Adipocyte (in vitro differentiated cells): ENCODE measurements around the gene RGP1.
A peak's percentile ranks its signal among the peaks of the same experiment; 100 is the strongest.

Experiments used
- DNase-seq: peaks from one replicate; pipeline ENCODE4 v3.0.0-alpha.2; 2015; ENCODE audit warnings: low read depth
- H3K27me3 ChIP-seq: replicated peaks from 2 replicates; pipeline ENCODE4 v1.7.0; 2013; ENCODE audit warnings: mild to moderate bottlenecking, low read length, moderate library complexity; ENCODE audit not compliant: control insufficient read depth, insufficient read depth
- H3K36me3 ChIP-seq: 2 replicates; pipeline ENCODE4 v1.7.0; 2013; ENCODE audit warnings: low read length, mild to moderate bottlenecking, moderate library complexity; ENCODE audit not compliant: control insufficient read depth, insufficient read depth, severe bottlenecking
- H3K4me1 ChIP-seq: 2 replicates; pipeline ENCODE4 v1.7.0; 2013; ENCODE audit warnings: mild to moderate bottlenecking, low read length, moderate library complexity; ENCODE audit not compliant: control insufficient read depth, insufficient read depth
- H3K4me3 ChIP-seq: 2 replicates; pipeline ENCODE4 v1.7.0; 2013; ENCODE audit warnings: mild to moderate bottlenecking, low read length, moderate library complexity
- H3K9ac ChIP-seq: 2 replicates; pipeline ENCODE4 v1.7.0; 2013; ENCODE audit warnings: mild to moderate bottlenecking, low read length, moderate library complexity
- H3K9me3 ChIP-seq: 2 replicates; pipeline ENCODE4 v1.7.0; 2013; ENCODE audit warnings: mild to moderate bottlenecking, low read length, moderate library complexity; ENCODE audit not compliant: control insufficient read depth

The RGP1 gene

GRCh38 chr9:35758475-35759050 lies 9.5 kb downstream of the RGP1 start:
- Histone ChIP-seq H3K4me1 (peaks cover 28% of the 10 kb centered on the region), H3K4me3 (peak overlapping the region; percentile 21), H3K9me3 (no peaks in the 10 kb centered on the region), H3K36me3 (peaks cover 17% of the 10 kb centered on the region), H3K9ac (peak overlapping the region; percentile 53), H3K27me3 (no peaks in the 10 kb centered on the region)
- DNase-seq: no peak

- Histone ChIP-seq H3K4me3 (no peak overlapping the region), H3K9ac (no peak overlapping the region), H3K36me3 (peaks cover 7% of the 10 kb centered on the region), H3K4me1 (peaks cover 28% of the 10 kb centered on the region), H3K27me3 (no peaks in the 10 kb centered on the region), H3K9me3 (no peaks in the 10 kb centered on the region)
- DNase-seq: no peak
These were observed 10.7 kb downstream of the RGP1 start for GRCh38 chr9:35759795-35760194.

GRCh38 chr9:35760651-35761050 lies 11.6 kb downstream of the RGP1 start:
- Histone ChIP-seq H3K9ac (no peak overlapping the region), H3K9me3 (no peaks in the 10 kb centered on the region), H3K4me1 (peaks cover 28% of the 10 kb centered on the region), H3K4me3 (no peak overlapping the region), H3K27me3 (no peaks in the 10 kb centered on the region), H3K36me3 (no peaks in the 10 kb centered on the region)
- DNase-seq: peak; percentile 23

GRCh38 chr9:35763181-35763580 lies 14.1 kb downstream of the RGP1 start:
- Histone ChIP-seq H3K4me1 (peaks cover 11% of the 10 kb centered on the region), H3K9ac (no peak overlapping the region), H3K36me3 (no peaks in the 10 kb centered on the region), H3K4me3 (no peak overlapping the region), H3K9me3 (no peaks in the 10 kb centered on the region), H3K27me3 (no peaks in the 10 kb centered on the region)
- no peak for DNase-seq

- Histone ChIP-seq H3K4me1 (peaks cover 5% of the 10 kb centered on the region), H3K4me3 (no peak overlapping the region), H3K27me3 (no peaks in the 10 kb centered on the region), H3K9ac (no peak overlapping the region), H3K36me3 (no peaks in the 10 kb centered on the region), H3K9me3 (no peaks in the 10 kb centered on the region)
- no peak for DNase-seq
These were observed 14.7 kb downstream of the RGP1 start for GRCh38 chr9:35763803-35764202.

- no peak overlapping the region for H3K4me3 ChIP-seq
- DNase-seq: no peak
These were observed 17.9 kb downstream of the RGP1 start for GRCh38 chr9:35766997-35767396.

GRCh38 chr9:35767458-35767857 lies 18.4 kb downstream of the RGP1 start:
- no peaks in the 10 kb centered on the region for H3K9me3 ChIP-seq
- H3K27me3 ChIP-seq: no peaks in the 10 kb centered on the region
- peaks cover 20% of the 10 kb centered on the region for H3K4me1 ChIP-seq
- H3K4me3 ChIP-seq: no peak overlapping the region
- no peak for DNase-seq
- H3K9ac ChIP-seq: no peak overlapping the region
- H3K36me3 ChIP-seq: no peaks in the 10 kb centered on the region

More at GRCh38 chr9:35766997-35767396, 17.9 kb downstream of the RGP1 start:
- H3K9ac ChIP-seq: no peak overlapping the region
- H3K9me3 ChIP-seq: no peaks in the 10 kb centered on the region
- no peaks in the 10 kb centered on the region for H3K36me3 ChIP-seq
- peaks cover 17% of the 10 kb centered on the region for H3K4me1 ChIP-seq
- no peaks in the 10 kb centered on the region for H3K27me3 ChIP-seq

- H3K9me3 ChIP-seq: no peaks in the 10 kb centered on the region
- H3K4me1 ChIP-seq: peaks cover 20% of the 10 kb centered on the region
- no peak overlapping the region for H3K9ac ChIP-seq
- no peak for DNase-seq
- no peak overlapping the region for H3K4me3 ChIP-seq
- no peaks in the 10 kb centered on the region for H3K36me3 ChIP-seq
- no peaks in the 10 kb centered on the region for H3K27me3 ChIP-seq
These were observed 20.7 kb downstream of the RGP1 start for GRCh38 chr9:35769763-35770162.

- Histone ChIP-seq H3K36me3 (no peaks in the 10 kb centered on the region), H3K4me3 (peak overlapping the region; percentile 10), H3K4me1 (peaks cover 20% of the 10 kb centered on the region), H3K27me3 (no peaks in the 10 kb centered on the region), H3K9ac (no peak overlapping the region), H3K9me3 (no peaks in the 10 kb centered on the region)
- DNase-seq: no peak
These were observed 22.0 kb downstream of the RGP1 start for GRCh38 chr9:35771075-35771433.

GRCh38 chr9:35771534-35771933 lies 22.4 kb downstream of the RGP1 start:
- Histone ChIP-seq H3K4me1 (peaks cover 20% of the 10 kb centered on the region), H3K27me3 (no peaks in the 10 kb centered on the region), H3K4me3 (peak overlapping the region; percentile 10), H3K36me3 (no peaks in the 10 kb centered on the region), H3K9me3 (no peaks in the 10 kb centered on the region), H3K9ac (no peak overlapping the region)
- peak; percentile 14 for DNase-seq

- H3K36me3 ChIP-seq: no peaks in the 10 kb centered on the region
- no peaks in the 10 kb centered on the region for H3K9me3 ChIP-seq
- no peak for DNase-seq
- H3K4me3 ChIP-seq: no peak overlapping the region
- H3K27me3 ChIP-seq: no peaks in the 10 kb centered on the region
- peaks cover 20% of the 10 kb centered on the region for H3K4me1 ChIP-seq
- H3K9ac ChIP-seq: no peak overlapping the region
These were observed 22.9 kb downstream of the RGP1 start for GRCh38 chr9:35771943-35772342.
